GM23338 (cell line): Measurements from ENCODE around the gene GPI. TPM values are rescaled to one million over a fixed set of nuclear protein-coding genes. Genes with fewer than 3 reads are reported as not detected.

ENCODE experiments used
- ATAC-seq: fragments of 200-7000 bp; cut with Tn5 transposase; 3 replicates; pipeline ENCODE4 v1.9.1; 2020
- DNase-seq: peaks from one replicate; pipeline ENCODE4 v3.0.0-alpha.2; 2015; ENCODE audit warnings: low spot score
- H2AFZ ChIP-seq: fragments of 200-600 bp; sonication (generic); 2 replicates; pipeline ENCODE4 v1.8.0; 2016; ENCODE audit warnings: antibody characterized with exemption, mild to moderate bottlenecking, moderate library complexity
- H3F3A ChIP-seq: fragments of 200-600 bp; sonication (generic); replicated peaks from 2 replicates; pipeline ENCODE4 v1.8.0; 2017; ENCODE audit warnings: antibody characterized with exemption, mixed run types, low read depth
- H3K27ac ChIP-seq: fragments of 200-600 bp; sonication (generic); 2 replicates; pipeline ENCODE4 v1.6.1; 2016; ENCODE audit warnings: low read depth
- H3K27me3 ChIP-seq: fragments of 200-600 bp; sonication (generic); 2 replicates; pipeline ENCODE4 v1.8.0; 2016; ENCODE audit warnings: mild to moderate bottlenecking, mixed run types, moderate library complexity; ENCODE audit not compliant: insufficient read depth
- H3K36me3 ChIP-seq: fragments of 200-600 bp; sonication (generic); 2 replicates; pipeline ENCODE4 v1.8.0; 2016; ENCODE audit warnings: mild to moderate bottlenecking; ENCODE audit not compliant: insufficient read depth
- H3K4me1 ChIP-seq: fragments of 200-600 bp; sonication (generic); 2 replicates; pipeline ENCODE4 v1.8.0; 2016; ENCODE audit warnings: mild to moderate bottlenecking, moderate library complexity; ENCODE audit not compliant: insufficient read depth
- H3K4me2 ChIP-seq: fragments of 200-600 bp; sonication (generic); 2 replicates; pipeline ENCODE4 v1.7.1; 2017; ENCODE audit warnings: mixed run types
- H3K4me3 ChIP-seq: fragments of 200-600 bp; sonication (generic); 2 replicates; pipeline ENCODE4 v1.6.1; 2016; ENCODE audit warnings: mixed run types
- H3K79me2 ChIP-seq: fragments of 200-600 bp; sonication (generic); replicated peaks from 2 replicates; pipeline ENCODE4 v1.8.0; 2017; ENCODE audit warnings: mild to moderate bottlenecking; ENCODE audit not compliant: insufficient read depth
- H3K9me2 ChIP-seq: fragments of 200-600 bp; sonication (generic); 2 replicates; pipeline ENCODE4 v1.8.0; 2017; ENCODE audit not compliant: insufficient read depth
- H4K20me1 ChIP-seq: fragments of 200-600 bp; sonication (generic); replicated peaks from 2 replicates; pipeline ENCODE4 v1.8.0; 2017; ENCODE audit warnings: mild to moderate bottlenecking; ENCODE audit not compliant: insufficient read depth
- H3K27ac Mint-ChIP-seq: 2 replicates; pipeline ENCODE4 v1.8.0; 2020; ENCODE audit warnings: inconsistent platforms, mild to moderate bottlenecking, moderate library complexity, mixed read lengths
- H3K27me3 Mint-ChIP-seq: 3 replicates; pipeline ENCODE4 v1.8.0; 2022; ENCODE audit warnings: low read depth, mild to moderate bottlenecking, moderate library complexity, mixed read lengths, inconsistent platforms; ENCODE audit not compliant: insufficient read depth, poor library complexity
- H3K36me3 Mint-ChIP-seq: 3 replicates; pipeline ENCODE4 v1.8.0; 2021; ENCODE audit warnings: low read depth, mild to moderate bottlenecking, inconsistent platforms, moderate library complexity, mixed read lengths
- H3K4me1 Mint-ChIP-seq: 3 replicates; pipeline ENCODE4 v1.8.0; 2020; ENCODE audit warnings: mild to moderate bottlenecking, inconsistent platforms, mixed read lengths
- H3K4me3 Mint-ChIP-seq: 3 replicates; pipeline ENCODE4 v1.8.0; 2021; ENCODE audit warnings: moderate library complexity, mild to moderate bottlenecking, inconsistent platforms, mixed read lengths
- H3K9me3 Mint-ChIP-seq: 3 replicates; pipeline ENCODE4 v1.8.0; 2020; ENCODE audit warnings: moderate library complexity, mild to moderate bottlenecking, inconsistent platforms, mixed read lengths
- CTCF ChIP-seq, 2 experiments: fragments of 200-600 bp in 1 of 2; sonication (generic) in 1 of 2; conservative IDR thresholded peaks; 2 replicates each; pipeline versions ENCODE4 v1.5.1 to v1.6.1; 2016 to 2017; ENCODE audit warnings: antibody characterized with exemption in 2 of 2, low read depth in 2 of 2, mild to moderate bottlenecking in 2 of 2, moderate library complexity in 1 of 2
- ETS1 ChIP-seq: IDR thresholded peaks from 2 replicates; pipeline ENCODE4 v1.6.1; 2016; ENCODE audit warnings: antibody characterized with exemption
- JUNB ChIP-seq: IDR thresholded peaks from one replicate; pipeline ENCODE4 v1.6.1; 2016; ENCODE audit warnings: antibody characterized with exemption; ENCODE audit not compliant: unreplicated experiment
- POLR2AphosphoS5 ChIP-seq: IDR thresholded peaks from 2 replicates; pipeline ENCODE4 v1.6.1; 2016; ENCODE audit warnings: antibody characterized with exemption, low read depth
- REST ChIP-seq: IDR thresholded peaks from one replicate; pipeline ENCODE4 v1.6.1; 2018; ENCODE audit warnings: antibody characterized with exemption; ENCODE audit not compliant: unreplicated experiment
- ZNF114 ChIP-seq: fragments of 250-450 bp; sonication (Bioruptor Pico); IDR thresholded peaks from 2 replicates; pipeline ENCODE4 v1.5.0; 2020; ENCODE audit warnings: mild to moderate bottlenecking, moderate library complexity
- polyA plus RNA-seq: library from polyadenylated mRNA; unstranded; fragments of >200 nt; fragmentation: Nextera tagmentation; extraction: Ambion mirVana; gene quantifications from 2 replicates; pipeline ENCODE4 v1.2.1, GENCODE V29; 2016
- total RNA-seq: library from RNA; depleted of rRNA; stranded (reverse); fragments of >200 nt; shearing (Covaris generic); gene quantifications from 2 replicates; pipeline ENCODE4 v1.2.3, GENCODE V29; 2014

Gene GPI
- total and polyA plus RNA-seq, 2 experiments from 2014 or later, result 136 to 327 TPM

DNA sequence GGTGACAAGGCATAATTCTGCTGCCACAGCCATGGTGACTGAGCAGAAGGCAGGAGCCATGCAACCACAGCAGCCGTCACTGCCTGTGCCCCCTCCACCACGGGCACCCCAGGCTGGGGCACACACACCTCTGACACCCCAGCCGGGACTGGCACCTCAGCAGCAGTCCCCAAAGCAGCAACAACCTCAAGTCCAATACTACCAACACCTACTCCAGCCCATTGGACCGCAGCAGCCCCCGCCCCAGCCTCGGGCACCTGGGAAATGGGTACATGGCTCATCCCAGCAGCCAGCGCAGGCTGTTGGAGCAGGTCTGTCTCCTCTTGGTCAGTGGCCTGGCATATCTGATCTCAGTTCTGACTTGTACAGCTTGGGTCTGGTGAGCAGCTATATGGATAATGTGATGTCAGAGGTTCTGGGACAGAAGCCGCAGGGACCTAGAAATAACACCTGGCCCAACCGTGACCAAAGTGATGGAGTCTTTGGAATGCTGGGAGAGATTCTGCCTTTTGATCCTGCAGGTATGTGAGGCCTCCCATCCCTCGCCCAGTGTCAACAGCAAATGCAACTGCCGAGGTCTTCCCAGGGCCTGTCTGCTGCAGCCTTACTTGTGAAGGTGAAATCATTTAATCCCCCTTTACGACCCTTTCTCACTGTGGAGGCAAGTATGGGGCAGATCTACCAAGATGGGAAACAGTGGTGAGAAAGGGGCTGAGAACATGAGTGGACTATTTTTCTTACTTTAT is 22.9 kb upstream of the GPI start:
- no peak overlapping the region for H3K27ac Mint-ChIP-seq
- no peak overlapping the region for H2AFZ ChIP-seq
- H3K4me3 ChIP-seq, result no peak overlapping the region
- ATAC-seq, result no peak
- H3K4me2 ChIP-seq, result no peak overlapping the region
- DNase-seq, result no peak
- H3K4me1 ChIP-seq, result no peaks in the 10 kb centered on the region
- peaks cover 9% of the 10 kb centered on the region; the same call in 1 of the 2 replicates for H4K20me1 ChIP-seq
- no peaks in the 10 kb centered on the region for H3K79me2 ChIP-seq
- no peak overlapping the region for H3K4me3 Mint-ChIP-seq
- no peaks in the 10 kb centered on the region for H3K4me1 Mint-ChIP-seq
- no peaks in the 10 kb centered on the region for H3K9me3 Mint-ChIP-seq
- no peaks in the 10 kb centered on the region for H3K9me2 ChIP-seq
- H3K36me3 ChIP-seq, result no peaks in the 10 kb centered on the region; the same call in 1 of the 2 replicates
- peaks cover 2% of the 10 kb centered on the region for H3K27me3 Mint-ChIP-seq
- H3K27me3 ChIP-seq, result no peaks in the 10 kb centered on the region
- TF ChIP-seq ZNF114 (CRISPR knock-in tag) (no peak), JUNB (no peak), CTCF (conservative IDR thresholded peaks at IDR 0.05; ENCODE audit: low read depth in 2 of 2) (no peak), POLR2AphosphoS5 (no peak), ETS1 (no peak)
- no peak overlapping the region for H3K27ac ChIP-seq
- H3K36me3 Mint-ChIP-seq, result peaks cover 36% of the 10 kb centered on the region
- 0 out of 2 replicates have a peak, but pooled peaks cover 4% of the 10 kb centered on the region for H3F3A ChIP-seq

- no peaks in the 10 kb centered on the region; the same call in 1 of the 2 replicates for H3K36me3 ChIP-seq
- H3K79me2 ChIP-seq, result no peaks in the 10 kb centered on the region
- no peaks in the 10 kb centered on the region for H3K4me1 ChIP-seq
- peaks cover 9% of the 10 kb centered on the region; the same call in 1 of the 2 replicates for H4K20me1 ChIP-seq
- H3K4me2 ChIP-seq, result no peak overlapping the region
- Mint-ChIP-seq H3K9me3 (no peaks in the 10 kb centered on the region), H3K36me3 (peaks cover 37% of the 10 kb centered on the region), H3K27me3 (no peaks in the 10 kb centered on the region), H3K4me1 (no peaks in the 10 kb centered on the region), H3K4me3 (no peak overlapping the region), H3K27ac (no peak overlapping the region)
- H2AFZ ChIP-seq, result no peak overlapping the region
- no peak overlapping the region for H3K4me3 ChIP-seq
- no peaks in the 10 kb centered on the region for H3K9me2 ChIP-seq
- TF ChIP-seq REST, result no peak
- H3F3A ChIP-seq, result 0 out of 2 replicates have a peak, but pooled peaks cover 4% of the 10 kb centered on the region
- no peaks in the 10 kb centered on the region for H3K27me3 ChIP-seq
- no peak for ATAC-seq
- H3K27ac ChIP-seq, result no peak overlapping the region
- no peak for DNase-seq
Observed at GRCh38 chr19:34343751-34344150, 21.2 kb upstream of the GPI start.
